ENCODE measurements around the gene SPON2. TPM values are rescaled to one million over a fixed set of nuclear protein-coding genes. Genes with fewer than 3 reads are reported as not detected.

SPON2 gene
- total RNA-seq, 1 experiment from 2014 or later = 2.3 TPM

GRCh38 chr4:1187182-1187581 is 14.8 kb upstream of the SPON2 start:
- H3K4me1 Mint-ChIP-seq = no peaks in the 10 kb centered on the region
- H3T11ph ChIP-seq (ENCODE audit: low read length) = no peak overlapping the region
- H4K5ac ChIP-seq (ENCODE audit: insufficient read length, low read depth, low read length) = no peak overlapping the region
- no peak overlapping the region for H2BK12ac ChIP-seq (ENCODE audit: insufficient read length, low read depth, low read length)
- H3K79me2 ChIP-seq (ENCODE audit: insufficient read depth, low read length) = no peaks in the 10 kb centered on the region
- no peaks in the 10 kb centered on the region for H3K36me3 Mint-ChIP-seq (ENCODE audit: insufficient read depth in 1 of 3, low read depth in 3 of 3)
- no peak overlapping the region for H2BK120ac ChIP-seq (ENCODE audit: low read depth, low read length, poor library complexity, severe bottlenecking)
- no peak overlapping the region for H2AK5ac ChIP-seq (ENCODE audit: insufficient read length, low read length)
- TF ChIP-seq, protein P1, sequence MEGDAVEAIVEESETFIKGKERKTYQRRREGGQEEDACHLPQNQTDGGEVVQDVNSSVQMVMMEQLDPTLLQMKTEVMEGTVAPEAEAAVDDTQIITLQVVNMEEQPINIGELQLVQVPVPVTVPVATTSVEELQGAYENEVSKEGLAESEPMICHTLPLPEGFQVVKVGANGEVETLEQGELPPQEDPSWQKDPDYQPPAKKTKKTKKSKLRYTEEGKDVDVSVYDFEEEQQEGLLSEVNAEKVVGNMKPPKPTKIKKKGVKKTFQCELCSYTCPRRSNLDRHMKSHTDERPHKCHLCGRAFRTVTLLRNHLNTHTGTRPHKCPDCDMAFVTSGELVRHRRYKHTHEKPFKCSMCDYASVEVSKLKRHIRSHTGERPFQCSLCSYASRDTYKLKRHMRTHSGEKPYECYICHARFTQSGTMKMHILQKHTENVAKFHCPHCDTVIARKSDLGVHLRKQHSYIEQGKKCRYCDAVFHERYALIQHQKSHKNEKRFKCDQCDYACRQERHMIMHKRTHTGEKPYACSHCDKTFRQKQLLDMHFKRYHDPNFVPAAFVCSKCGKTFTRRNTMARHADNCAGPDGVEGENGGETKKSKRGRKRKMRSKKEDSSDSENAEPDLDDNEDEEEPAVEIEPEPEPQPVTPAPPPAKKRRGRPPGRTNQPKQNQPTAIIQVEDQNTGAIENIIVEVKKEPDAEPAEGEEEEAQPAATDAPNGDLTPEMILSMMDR (conservative IDR thresholded peaks at IDR 0.05) = no peak
- DNase-seq = no peak
- no peaks in the 10 kb centered on the region for H3K79me1 ChIP-seq (ENCODE audit: insufficient read depth, low read depth, low read length, poor library complexity, severe bottlenecking)
- no peak overlapping the region for H3K4me3 Mint-ChIP-seq
- H3K27ac ChIP-seq (ENCODE audit: insufficient read length, low read depth, low read length) = no peak overlapping the region
- H3K14ac ChIP-seq (ENCODE audit: insufficient read depth, low read length) = no peak overlapping the region
- no peaks in the 10 kb centered on the region for H3K27me3 ChIP-seq (ENCODE audit: insufficient read depth, low read length)
- H2AFZ ChIP-seq (ENCODE audit: low read length) = no peak overlapping the region
- H4K91ac ChIP-seq (ENCODE audit: insufficient read length, low read depth, low read length) = no peak overlapping the region
- H3K4me1 ChIP-seq (ENCODE audit: insufficient read depth, low read length) = no peaks in the 10 kb centered on the region
- no peak overlapping the region for H2BK5ac ChIP-seq (ENCODE audit: insufficient read length, low read length)
- H4K8ac ChIP-seq (replicated peaks; ENCODE audit: insufficient read length, low read depth, low read length) = no peak overlapping the region
- H3K4ac ChIP-seq (ENCODE audit: low read depth, low read length) = no peak overlapping the region
- no peaks in the 10 kb centered on the region for H3K9me3 ChIP-seq (ENCODE audit: control insufficient read depth, low read depth, low read length)
- H3K9me3 Mint-ChIP-seq = peaks cover 6 to 16% of the 10 kb centered on the region in 2 experiments
- H3K56ac ChIP-seq (ENCODE audit: insufficient read length, low read depth, low read length) = no peak overlapping the region
- no peak overlapping the region for H2BK20ac ChIP-seq (ENCODE audit: low read depth, low read length, poor library complexity, severe bottlenecking)
- no peak overlapping the region for H3K4me2 ChIP-seq (ENCODE audit: insufficient read depth, insufficient read length, low read length)
- no peak overlapping the region for H2BK15ac ChIP-seq (ENCODE audit: low read depth, low read length)
- H3K23me2 ChIP-seq (ENCODE audit: insufficient read length, low read depth, low read length, poor library complexity, severe bottlenecking) = no peaks in the 10 kb centered on the region
- no peaks in the 10 kb centered on the region for H4K20me1 ChIP-seq (ENCODE audit: control insufficient read depth, insufficient read depth, insufficient read length)
- no CpG with 5 or more reads among the region's 1 CpG for WGBS (ENCODE audit: extremely low coverage, insufficient read length, low lambda C conversion rate)
- peaks cover 41% of the 10 kb centered on the region for H3K27me3 Mint-ChIP-seq (ENCODE audit: low read depth)
- H3K18ac ChIP-seq (ENCODE audit: insufficient read length, low read depth, low read length) = no peak overlapping the region
- no peak overlapping the region for H3K23ac ChIP-seq (ENCODE audit: insufficient read length, low read depth, low read length)
- H3K9ac ChIP-seq (ENCODE audit: extremely low read depth, insufficient read length, low read length) = no peak overlapping the region
- H3K27ac Mint-ChIP-seq = no peak overlapping the region

Data from H9 (cell line).